Panc1 (cell line): ENCODE measurements around the gene MEGF6.

Source experiments
- CTCF ChIP-seq: fragments of 450-650 bp; IDR thresholded peaks from 2 replicates; pipeline ENCODE4 v1.5.1; 2017; ENCODE audit warnings: mild to moderate bottlenecking
- POLR2AphosphoS5 ChIP-seq: IDR thresholded peaks from 2 replicates; pipeline ENCODE4 v1.6.1; 2012; ENCODE audit warnings: mild to moderate bottlenecking, low read depth, low read length, moderate library complexity
- SIN3A ChIP-seq: IDR thresholded peaks from 2 replicates; pipeline ENCODE4 v1.6.1; 2012; ENCODE audit warnings: low read depth, mild to moderate bottlenecking, low read length, moderate library complexity, borderline replicate concordance; ENCODE audit not compliant: insufficient read depth
- TF ChIP-seq, protein P1 (sequence below), 2 experiments: IDR thresholded peaks; 2 replicates each; pipeline ENCODE4 v1.6.1; 2011 to 2012; ENCODE audit warnings: low read depth in 2 of 2, control low read depth in 1 of 2, low read length in 1 of 2, mild to moderate bottlenecking in 1 of 2, moderate library complexity in 1 of 2; ENCODE audit not compliant: insufficient read depth in 1 of 2

DNA sequence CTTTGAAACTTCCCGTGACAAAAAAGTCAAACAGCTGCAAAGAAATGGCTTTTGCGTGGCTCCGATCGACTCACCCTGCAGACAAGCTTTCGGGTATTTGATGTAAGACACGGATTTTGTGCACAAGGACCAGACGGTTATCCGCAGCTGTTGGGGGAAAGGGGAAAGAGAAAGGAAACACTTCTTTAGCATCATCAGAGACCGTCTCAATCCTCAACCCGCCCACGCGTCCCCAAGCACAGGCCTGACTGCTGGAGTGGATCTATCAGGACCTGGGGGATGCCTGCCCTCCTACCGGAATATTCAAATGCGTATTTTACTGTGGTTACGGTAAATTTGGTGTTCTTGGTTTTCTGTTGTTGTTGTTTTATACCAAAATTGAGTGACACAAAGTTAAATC lies 27.4 kb upstream of the MEGF6 start:
- TF ChIP-seq CTCF (no peak), POLR2AphosphoS5 (no peak), SIN3A (no peak)
- TF ChIP-seq, protein P1, sequence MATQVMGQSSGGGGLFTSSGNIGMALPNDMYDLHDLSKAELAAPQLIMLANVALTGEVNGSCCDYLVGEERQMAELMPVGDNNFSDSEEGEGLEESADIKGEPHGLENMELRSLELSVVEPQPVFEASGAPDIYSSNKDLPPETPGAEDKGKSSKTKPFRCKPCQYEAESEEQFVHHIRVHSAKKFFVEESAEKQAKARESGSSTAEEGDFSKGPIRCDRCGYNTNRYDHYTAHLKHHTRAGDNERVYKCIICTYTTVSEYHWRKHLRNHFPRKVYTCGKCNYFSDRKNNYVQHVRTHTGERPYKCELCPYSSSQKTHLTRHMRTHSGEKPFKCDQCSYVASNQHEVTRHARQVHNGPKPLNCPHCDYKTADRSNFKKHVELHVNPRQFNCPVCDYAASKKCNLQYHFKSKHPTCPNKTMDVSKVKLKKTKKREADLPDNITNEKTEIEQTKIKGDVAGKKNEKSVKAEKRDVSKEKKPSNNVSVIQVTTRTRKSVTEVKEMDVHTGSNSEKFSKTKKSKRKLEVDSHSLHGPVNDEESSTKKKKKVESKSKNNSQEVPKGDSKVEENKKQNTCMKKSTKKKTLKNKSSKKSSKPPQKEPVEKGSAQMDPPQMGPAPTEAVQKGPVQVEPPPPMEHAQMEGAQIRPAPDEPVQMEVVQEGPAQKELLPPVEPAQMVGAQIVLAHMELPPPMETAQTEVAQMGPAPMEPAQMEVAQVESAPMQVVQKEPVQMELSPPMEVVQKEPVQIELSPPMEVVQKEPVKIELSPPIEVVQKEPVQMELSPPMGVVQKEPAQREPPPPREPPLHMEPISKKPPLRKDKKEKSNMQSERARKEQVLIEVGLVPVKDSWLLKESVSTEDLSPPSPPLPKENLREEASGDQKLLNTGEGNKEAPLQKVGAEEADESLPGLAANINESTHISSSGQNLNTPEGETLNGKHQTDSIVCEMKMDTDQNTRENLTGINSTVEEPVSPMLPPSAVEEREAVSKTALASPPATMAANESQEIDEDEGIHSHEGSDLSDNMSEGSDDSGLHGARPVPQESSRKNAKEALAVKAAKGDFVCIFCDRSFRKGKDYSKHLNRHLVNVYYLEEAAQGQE (IDR thresholded peaks at IDR 0.05; ENCODE audit: insufficient read depth in 1 of 2, low read depth in 2 of 2, low read length in 1 of 2) = no peak
